Osteoblast (primary cell): Measurements from ENCODE around the gene SLC6A13. TPM values are rescaled to one million over a fixed set of nuclear protein-coding genes. Genes with fewer than 3 reads are reported as not detected.

Experiments
- DNase-seq: peaks from one replicate; pipeline ENCODE4 v3.0.0; 2011; ENCODE audit warnings: low spot score, mixed read lengths; ENCODE audit not compliant: insufficient read length; ENCODE audit errors: missing footprints
- H2AFZ ChIP-seq: 2 replicates; pipeline ENCODE4 v1.6.0; 2011; ENCODE audit warnings: mild to moderate bottlenecking, low read length
- H3K27ac ChIP-seq: 2 replicates; pipeline ENCODE4 v1.5.1; 2011; ENCODE audit warnings: mild to moderate bottlenecking, low read depth, low read length, moderate library complexity
- H3K27me3 ChIP-seq: 2 replicates; pipeline ENCODE4 v1.6.0; 2012; ENCODE audit warnings: mild to moderate bottlenecking, control low read depth, inconsistent platforms, low read length, moderate library complexity; ENCODE audit not compliant: insufficient read depth
- H3K36me3 ChIP-seq: 2 replicates; pipeline ENCODE4 v1.5.1; 2011; ENCODE audit warnings: mild to moderate bottlenecking, low read length, control low read depth, moderate library complexity; ENCODE audit not compliant: insufficient read depth
- H3K4me1 ChIP-seq: 2 replicates; pipeline ENCODE4 v1.5.1; 2011; ENCODE audit warnings: mild to moderate bottlenecking, low read length, control low read depth, moderate library complexity; ENCODE audit not compliant: insufficient read depth
- H3K4me2 ChIP-seq: 2 replicates; pipeline ENCODE4 v1.6.0; 2011; ENCODE audit warnings: mild to moderate bottlenecking, low read length; ENCODE audit not compliant: insufficient read depth
- H3K4me3 ChIP-seq: fragments of 200-600 bp; sonication (generic); 3 replicates; pipeline ENCODE4 v1.5.1; 2012; ENCODE audit warnings: mild to moderate bottlenecking, low read length, inconsistent platforms; ENCODE audit not compliant: insufficient read depth
- H3K79me2 ChIP-seq: 2 replicates; pipeline ENCODE4 v1.6.0; 2012; ENCODE audit warnings: mild to moderate bottlenecking, low read length, control low read depth, inconsistent platforms; ENCODE audit not compliant: insufficient read depth
- H3K9me3 ChIP-seq: 2 replicates; pipeline ENCODE4 v1.5.1; 2011; ENCODE audit warnings: low read depth, low read length, control low read depth
- H4K20me1 ChIP-seq: 2 replicates; pipeline ENCODE4 v1.6.0; 2012; ENCODE audit warnings: mild to moderate bottlenecking, low read length, control low read depth; ENCODE audit not compliant: insufficient read depth
- CTCF ChIP-seq: IDR thresholded peaks from 2 replicates; pipeline ENCODE4 v1.5.1; 2011; ENCODE audit warnings: mild to moderate bottlenecking, low read depth, low read length, moderate library complexity; ENCODE audit errors: extremely low read depth
- total RNA-seq: library from RNA; depleted of rRNA; stranded (reverse); fragments of >200 nt; gene quantifications from 2 replicates; pipeline ENCODE4 v1.2.3, GENCODE V29; 2012

The SLC6A13 gene
- total RNA-seq, 1 donor: not detected

GRCh38 chr12:215116-215515 is 47.5 kb downstream of the SLC6A13 start:
- no peak overlapping the region for H2AFZ ChIP-seq
- H3K4me1 ChIP-seq: no peaks in the 10 kb centered on the region
- no peak overlapping the region for H3K27ac ChIP-seq
- H3K27me3 ChIP-seq: peaks cover 54% of the 10 kb centered on the region
- H3K36me3 ChIP-seq: no peaks in the 10 kb centered on the region
- no peak for TF ChIP-seq CTCF
- no peaks in the 10 kb centered on the region for H3K9me3 ChIP-seq
- no peak overlapping the region for H3K4me2 ChIP-seq
- no peaks in the 10 kb centered on the region for H3K79me2 ChIP-seq
- H4K20me1 ChIP-seq: no peaks in the 10 kb centered on the region
- DNase-seq: peak; percentile 36
- no peak overlapping the region for H3K4me3 ChIP-seq

DNA sequence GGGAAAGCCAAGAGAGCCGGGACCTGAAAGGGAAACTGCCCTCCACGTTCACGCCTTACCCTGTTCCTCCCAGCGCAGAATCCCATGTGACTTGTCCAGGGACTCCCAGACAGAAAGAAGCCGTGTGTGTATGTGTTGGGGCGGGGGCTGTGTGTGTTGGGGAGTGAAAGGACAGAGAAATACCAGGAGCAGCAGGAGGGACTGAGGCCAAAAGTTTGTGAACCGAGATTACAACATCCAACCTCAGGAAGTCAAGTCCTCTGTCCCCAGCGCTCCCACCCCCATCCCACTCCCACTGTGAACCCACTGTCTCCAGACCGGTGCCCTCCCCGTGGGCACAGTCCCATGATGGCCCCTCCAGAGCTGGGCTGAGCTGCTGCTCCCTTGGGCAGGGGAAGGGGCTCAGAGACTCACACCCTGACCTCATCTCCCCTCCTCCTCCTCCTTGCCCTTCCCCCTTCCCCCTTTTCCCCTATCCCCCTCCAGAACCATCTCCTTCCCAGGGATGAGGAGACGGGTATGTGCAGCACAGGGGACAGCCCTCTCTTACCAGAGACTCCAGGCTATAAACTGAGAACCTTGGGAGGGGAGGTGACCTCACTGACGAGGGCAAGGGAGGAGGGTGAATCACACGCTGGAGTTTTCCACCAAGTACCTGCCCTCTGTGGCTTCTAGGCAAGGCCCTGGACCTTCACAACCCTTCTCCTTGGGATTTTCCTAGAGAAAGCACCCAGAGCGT is 48.5 kb downstream of the SLC6A13 start, which contains the start of gene SLC6A12:
TSS of gene SLC6A12 (minus strand) at position 155 of the 739 bp plus-strand sequence. CDS start 4,171 bp downstream, outside the sequence.
- Histone ChIP-seq H3K79me2 (no peaks in the 10 kb centered on the region), H3K27ac (no peak within 1 kb of the TSS), H3K4me1 (no peaks in the 10 kb centered on the region), H3K36me3 (no peaks in the 10 kb centered on the region), H4K20me1 (no peaks in the 10 kb centered on the region), H3K27me3 (peaks cover 61% of the 10 kb centered on the region), H3K4me2 (no peak within 1 kb of the TSS), H2AFZ (no peak within 1 kb of the TSS), H3K4me3 (no peak within 1 kb of the TSS), H3K9me3 (no peaks in the 10 kb centered on the region)
- peak; percentile 52 for DNase-seq
- no peak for TF ChIP-seq CTCF

DNA sequence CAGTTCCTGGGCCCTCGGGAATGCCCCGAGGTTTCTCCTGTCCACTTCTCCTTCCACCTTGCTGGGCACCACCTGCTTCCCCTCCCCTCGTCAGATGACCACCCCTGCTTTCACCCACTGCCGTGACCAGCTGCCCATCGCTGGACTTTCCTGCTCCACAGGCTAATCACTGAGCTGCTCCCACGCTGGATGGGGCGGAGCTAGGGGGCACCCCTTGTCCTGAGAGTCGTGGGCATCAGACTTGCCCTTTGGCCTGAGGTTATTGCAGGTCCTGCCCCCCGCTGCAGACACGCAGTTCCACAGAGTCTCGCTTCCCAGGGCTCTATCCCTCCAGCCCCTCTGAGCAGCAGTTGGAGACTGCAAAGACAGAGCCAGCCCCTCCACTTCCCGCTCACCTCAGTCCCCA is 49.1 kb downstream of the SLC6A13 start:
- Histone ChIP-seq H3K4me3 (no peak overlapping the region), H3K27me3 (peaks cover 67% of the 10 kb centered on the region), H2AFZ (no peak overlapping the region), H3K9me3 (no peaks in the 10 kb centered on the region), H3K36me3 (no peaks in the 10 kb centered on the region), H3K4me2 (no peak overlapping the region), H3K79me2 (no peaks in the 10 kb centered on the region), H4K20me1 (no peaks in the 10 kb centered on the region), H3K4me1 (no peaks in the 10 kb centered on the region), H3K27ac (no peak overlapping the region)
- peak; percentile 63 for DNase-seq
- TF ChIP-seq CTCF: no peak

GRCh38 chr12:212715-213526 is 49.7 kb downstream of the SLC6A13 start:
- no peak for DNase-seq
- H3K9me3 ChIP-seq: no peaks in the 10 kb centered on the region

More at GRCh38 chr12:212715-213526, 49.7 kb downstream of the SLC6A13 start:
- H3K27me3 ChIP-seq: peaks cover 69% of the 10 kb centered on the region
- no peak overlapping the region for H3K27ac ChIP-seq
- H3K36me3 ChIP-seq: no peaks in the 10 kb centered on the region
- TF ChIP-seq CTCF: no peak
- H2AFZ ChIP-seq: no peak overlapping the region
- no peak overlapping the region for H3K4me2 ChIP-seq
- no peaks in the 10 kb centered on the region for H3K4me1 ChIP-seq
- H3K4me3 ChIP-seq: no peak overlapping the region
- H3K79me2 ChIP-seq: no peaks in the 10 kb centered on the region
- no peaks in the 10 kb centered on the region for H4K20me1 ChIP-seq
